ENCODE measurements around the gene USH1G. TPM values are rescaled to one million over a fixed set of nuclear protein-coding genes. Genes with fewer than 3 reads are reported as not detected.

USH1G gene
- total and polyA plus RNA-seq, 2 experiments from 2014 or later = 0.65 to 1.6 TPM

GRCh38 chr17:74946641-74947040, 23.6 kb upstream of the USH1G start:
- no peaks in the 10 kb centered on the region for H3K27me3 ChIP-seq
- no peak overlapping the region for H3K4me2 ChIP-seq
- H3K9me2 ChIP-seq (replicated peaks; ENCODE audit: insufficient read depth) = no peaks in the 10 kb centered on the region
- no peak overlapping the region for H2AFZ ChIP-seq
- 89% methylated on average over 14 of the region's 14 CpGs for WGBS (ENCODE audit: low lambda C conversion rate, missing lambda C conversion rate)
- no peaks in the 10 kb centered on the region for H3K36me3 ChIP-seq (replicated peaks; ENCODE audit: insufficient read depth, low read depth)
- H3K79me2 ChIP-seq = no peaks in the 10 kb centered on the region
- H3K4me3 ChIP-seq = no peak overlapping the region
- no peak for DNase-seq (ENCODE audit: low spot score)
- H3K4me1 ChIP-seq (ENCODE audit: insufficient read depth) = peaks cover 4% of the 10 kb centered on the region
- no peaks in the 10 kb centered on the region for H4K20me1 ChIP-seq (ENCODE audit: insufficient read depth, poor library complexity, severe bottlenecking)
- H3K9me3 ChIP-seq (ENCODE audit: low read depth) = no peaks in the 10 kb centered on the region
- H3K27ac ChIP-seq = no peak overlapping the region
- no peak for TF ChIP-seq CTCF (IDR thresholded peaks at IDR 0.05; ENCODE audit: poor library complexity)
- TF ChIP-seq EZH2phosphoT487 (IDR thresholded peaks at IDR 0.05; ENCODE audit: low read depth, severe bottlenecking, unreplicated experiment) = no peak
- TF ChIP-seq EZH2 (IDR thresholded peaks at IDR 0.05; ENCODE audit: borderline replicate concordance) = no peak

DNA sequence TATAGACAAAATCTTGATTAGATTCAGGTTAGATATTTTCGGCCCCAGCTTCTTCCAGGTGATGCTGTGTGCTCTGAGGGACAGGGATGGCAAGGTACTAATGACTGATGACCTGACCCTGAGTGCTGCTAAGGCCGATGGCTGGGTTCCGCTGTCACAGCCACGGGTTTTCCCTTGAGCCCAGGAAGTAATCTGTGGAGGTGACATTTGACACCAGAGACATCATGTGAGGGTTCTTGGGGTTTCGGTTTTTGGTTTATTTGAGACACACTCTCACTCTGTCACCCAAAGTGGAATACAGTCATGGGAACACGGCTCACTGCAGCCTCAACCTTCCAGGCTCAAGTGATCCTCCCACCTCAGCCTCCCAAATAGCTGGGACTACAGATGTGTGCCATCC, 22.5 kb upstream of the USH1G start:
- no peaks in the 10 kb centered on the region for H3K79me2 ChIP-seq
- H3K4me3 ChIP-seq = no peak overlapping the region
- no peaks in the 10 kb centered on the region for H3K9me2 ChIP-seq (replicated peaks; ENCODE audit: insufficient read depth)
- H3K4me2 ChIP-seq = no peak overlapping the region
- H3K27ac ChIP-seq = no peak overlapping the region
- H2AFZ ChIP-seq = no peak overlapping the region
- no peaks in the 10 kb centered on the region for H4K20me1 ChIP-seq (ENCODE audit: insufficient read depth, poor library complexity, severe bottlenecking)
- H3K9me3 ChIP-seq (ENCODE audit: low read depth) = no peaks in the 10 kb centered on the region
- 77% methylated on average over 6 of the region's 6 CpGs for WGBS (ENCODE audit: low lambda C conversion rate, missing lambda C conversion rate)
- H3K27me3 ChIP-seq = peaks cover 7% of the 10 kb centered on the region
- H3K4me1 ChIP-seq (ENCODE audit: insufficient read depth) = peaks cover 3% of the 10 kb centered on the region
- H3K36me3 ChIP-seq (replicated peaks; ENCODE audit: insufficient read depth, low read depth) = no peaks in the 10 kb centered on the region
- no peak for DNase-seq (ENCODE audit: low spot score)
- no peak for TF ChIP-seq EZH2phosphoT487 (IDR thresholded peaks at IDR 0.05; ENCODE audit: low read depth, severe bottlenecking, unreplicated experiment)
- no peak for TF ChIP-seq EZH2 (IDR thresholded peaks at IDR 0.05; ENCODE audit: borderline replicate concordance)
- no peak for TF ChIP-seq CTCF (IDR thresholded peaks at IDR 0.05; ENCODE audit: poor library complexity)

DNA sequence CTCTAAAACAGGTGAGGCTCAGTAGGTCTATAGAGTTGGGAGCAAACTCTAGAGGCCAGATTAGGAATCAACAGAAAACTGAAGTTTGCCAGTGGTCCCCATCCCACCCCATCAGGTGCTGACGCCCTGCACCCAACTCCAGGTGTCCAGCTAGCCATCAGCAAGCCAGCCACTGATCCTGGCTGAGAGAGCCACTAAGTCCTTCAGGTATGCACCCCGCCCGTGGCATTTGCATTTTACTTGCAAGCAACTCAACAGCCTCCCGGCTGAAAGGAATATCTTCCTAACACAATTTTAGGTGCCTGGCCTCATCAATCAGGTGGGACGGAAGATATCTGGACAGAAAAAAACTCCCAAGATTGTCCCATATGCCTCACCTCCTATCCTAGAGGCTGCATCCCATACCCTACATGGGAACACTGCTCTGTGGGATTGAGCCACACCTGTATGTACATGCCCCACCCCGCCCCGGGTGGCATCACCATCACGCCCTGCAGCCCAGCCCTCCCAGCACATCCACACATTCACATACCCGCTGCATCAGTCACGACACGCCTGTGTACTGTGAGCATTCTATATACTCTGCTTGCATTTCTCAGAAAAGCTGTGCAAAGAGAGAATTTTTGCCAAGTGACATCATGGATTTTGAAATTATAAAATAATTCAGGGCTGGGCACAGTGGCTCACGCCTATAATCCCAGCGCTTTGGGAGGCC, 20.9 kb upstream of the USH1G start:
- no peaks in the 10 kb centered on the region for H3K4me1 ChIP-seq (ENCODE audit: insufficient read depth)
- no peaks in the 10 kb centered on the region for H3K9me2 ChIP-seq (replicated peaks; ENCODE audit: insufficient read depth)
- DNase-seq (ENCODE audit: low spot score) = no peak
- TF ChIP-seq EZH2 (IDR thresholded peaks at IDR 0.05; ENCODE audit: borderline replicate concordance) = no peak
- no peak for TF ChIP-seq CTCF (IDR thresholded peaks at IDR 0.05; ENCODE audit: poor library complexity)
- TF ChIP-seq EZH2phosphoT487 (IDR thresholded peaks at IDR 0.05; ENCODE audit: low read depth, severe bottlenecking, unreplicated experiment) = no peak
- 72% methylated on average over 13 of the region's 13 CpGs for WGBS (ENCODE audit: low lambda C conversion rate, missing lambda C conversion rate)
- H3K9me3 ChIP-seq (ENCODE audit: low read depth) = no peaks in the 10 kb centered on the region
- no peak overlapping the region for H2AFZ ChIP-seq
- no peak overlapping the region for H3K4me3 ChIP-seq
- H3K36me3 ChIP-seq (replicated peaks; ENCODE audit: insufficient read depth, low read depth) = no peaks in the 10 kb centered on the region
- H3K27ac ChIP-seq = no peak overlapping the region
- H3K4me2 ChIP-seq = no peak overlapping the region
- peaks cover 11% of the 10 kb centered on the region for H3K27me3 ChIP-seq
- no peaks in the 10 kb centered on the region for H4K20me1 ChIP-seq (ENCODE audit: insufficient read depth, poor library complexity, severe bottlenecking)
- H3K79me2 ChIP-seq = no peaks in the 10 kb centered on the region

Data from hepatocyte (in vitro differentiated cells).